LHCN-M2 (cell line): ENCODE measurements around the gene TMEM14C. TPM values are rescaled to one million over a fixed set of nuclear protein-coding genes. Genes with fewer than 3 reads are reported as not detected.

ENCODE experiments used
- DNase-seq: peaks from one replicate; pipeline ENCODE4 v3.0.0-alpha.2; 2012; ENCODE audit warnings: low read depth
- polyA plus RNA-seq: library from polyadenylated mRNA; unstranded; fragments of >200 nt; gene quantifications from one replicate; pipeline ENCODE4 v1.2.1, GENCODE V29; 2012; ENCODE audit warnings: missing spikeins
- total RNA-seq: library from RNA; depleted of rRNA; stranded (reverse); fragments of >200 nt; gene quantifications from 2 replicates; pipeline ENCODE4 v1.2.3, GENCODE V29; 2014; rRNA removed

TMEM14C gene
- 165 and 197 TPM in 2 replicates for total RNA-seq
- polyA plus RNA-seq: 218 TPM

GRCh38 chr6:10722820-10723566 lies at the start of gene TMEM14C:
TMEM14C (plus strand) TSS chr6:10723070; CDS start chr6:10724614, 1,544 bp downstream.
- peak; percentile 95 for DNase-seq

- DNase-seq: no peak
Observed at GRCh38 chr6:10676403-10676802, 46.5 kb upstream of the TMEM14C start.

- no peak for DNase-seq
Observed at GRCh38 chr6:10678456-10678855, 44.4 kb upstream of the TMEM14C start.

- no peak for DNase-seq
Observed at GRCh38 chr6:10681795-10682194, 41.1 kb upstream of the TMEM14C start.

- DNase-seq: no peak
Observed at GRCh38 chr6:10682355-10682988, 40.4 kb upstream of the TMEM14C start.

- no peak for DNase-seq
Observed at GRCh38 chr6:10684618-10685017, 38.3 kb upstream of the TMEM14C start.

GRCh38 chr6:10685092-10685915 lies 37.6 kb upstream of the TMEM14C start:
- DNase-seq: no peak

GRCh38 chr6:10686901-10687300 lies 36.0 kb upstream of the TMEM14C start:
- no peak for DNase-seq

- DNase-seq: no peak
Observed at GRCh38 chr6:10687582-10687981, 35.3 kb upstream of the TMEM14C start.

GRCh38 chr6:10690651-10691445 lies 32.0 kb upstream of the TMEM14C start:
- no peak for DNase-seq

GRCh38 chr6:10692965-10693538 lies 29.8 kb upstream of the TMEM14C start:
- no peak for DNase-seq

GRCh38 chr6:10694302-10695085 lies 28.4 kb upstream of the TMEM14C start, which contains the start of the genes C6orf52 and PAK1IP1:
C6orf52 (minus strand) TSS chr6:10694616; CDS start chr6:10687550, 7,066 bp downstream.
PAK1IP1 (plus strand) TSS chr6:10694972; CDS start chr6:10694986, 14 bp downstream.
- DNase-seq: peak; percentile 91

GRCh38 chr6:10695086-10695657 lies 27.7 kb upstream of the TMEM14C start:
- no peak for DNase-seq

GRCh38 chr6:10696655-10697054 lies 26.2 kb upstream of the TMEM14C start:
- no peak for DNase-seq

- no peak for DNase-seq
Observed at GRCh38 chr6:10713962-10714361, 8.9 kb upstream of the TMEM14C start.

GRCh38 chr6:10719296-10719963 lies 3.4 kb upstream of the TMEM14C start:
- no peak for DNase-seq

- DNase-seq: no peak
Observed at GRCh38 chr6:10719964-10720264, 3.0 kb upstream of the TMEM14C start.

GRCh38 chr6:10720265-10720959 lies 2.5 kb upstream of the TMEM14C start:
- DNase-seq: no peak
